ENCODE results near the gene MANF.
A peak's percentile ranks its signal among the peaks of the same experiment; 100 is the strongest.
"Not testable (repeated sequence)": the region's sequence is repeated elsewhere in the genome, so short reads cannot be mapped to it uniquely, and the experiment has no call there.

The MANF gene

DNA sequence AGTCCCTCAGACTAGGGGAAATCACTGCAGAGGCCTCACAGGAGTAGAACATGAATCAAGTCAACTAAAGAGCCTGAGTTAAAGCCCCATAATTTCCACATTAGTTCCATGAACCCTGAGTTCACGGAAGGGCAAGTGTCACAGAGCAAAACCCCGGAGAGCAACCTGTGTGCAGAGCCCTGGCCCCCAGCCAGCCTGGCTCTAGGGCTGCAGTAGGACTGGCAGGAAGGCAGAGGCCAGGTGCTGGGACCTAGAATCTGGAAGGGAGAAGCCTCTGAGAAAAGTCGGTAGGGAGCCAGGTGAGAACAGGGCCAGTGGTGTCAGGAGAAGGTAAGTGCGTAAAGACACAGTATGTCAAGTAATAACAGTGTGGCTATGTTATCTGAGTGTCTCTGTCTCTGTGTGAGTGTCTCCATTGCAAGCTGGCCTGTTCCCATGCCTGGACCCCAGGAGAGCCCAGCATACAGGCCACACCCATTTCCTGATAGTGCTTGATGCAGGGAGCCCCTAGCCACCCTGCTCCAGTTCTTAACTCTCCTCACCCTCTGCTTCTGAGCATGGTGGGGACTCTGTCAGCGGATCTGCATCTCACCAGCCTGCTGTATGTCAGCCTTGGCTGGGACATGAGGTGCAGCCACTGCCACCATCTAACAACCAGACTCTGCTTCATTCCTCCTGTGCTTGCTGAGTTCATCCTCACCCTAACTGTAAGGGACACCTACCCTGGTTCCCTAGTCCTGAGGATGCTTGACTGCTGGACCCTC is 11.3 kb upstream of the MANF start:
- DNase-seq: no peak

GRCh38 chr3:51374456-51374855 is 10.6 kb upstream of the MANF start:
- no peak for DNase-seq

DNA sequence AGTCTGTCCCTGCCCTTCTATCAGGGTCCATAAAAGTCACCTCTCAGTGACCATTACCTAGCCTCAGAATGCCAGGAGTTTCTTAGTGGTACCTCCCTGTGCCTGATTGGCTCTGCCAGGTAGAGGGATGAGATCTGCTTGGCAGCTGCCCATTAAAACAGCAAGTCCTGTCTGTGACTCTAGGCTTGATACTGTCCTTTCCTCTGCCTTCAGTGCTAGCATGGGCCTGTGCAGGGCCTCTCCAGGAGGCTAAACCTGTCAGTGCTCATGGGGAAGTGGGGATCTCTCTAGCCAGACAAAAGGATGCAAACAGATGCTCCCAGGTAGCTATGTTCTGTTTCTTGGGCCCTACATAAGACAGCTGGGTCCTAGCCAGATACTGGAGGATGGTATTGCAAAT is 10.0 kb upstream of the MANF start:
- DNase-seq: no peak

DNA sequence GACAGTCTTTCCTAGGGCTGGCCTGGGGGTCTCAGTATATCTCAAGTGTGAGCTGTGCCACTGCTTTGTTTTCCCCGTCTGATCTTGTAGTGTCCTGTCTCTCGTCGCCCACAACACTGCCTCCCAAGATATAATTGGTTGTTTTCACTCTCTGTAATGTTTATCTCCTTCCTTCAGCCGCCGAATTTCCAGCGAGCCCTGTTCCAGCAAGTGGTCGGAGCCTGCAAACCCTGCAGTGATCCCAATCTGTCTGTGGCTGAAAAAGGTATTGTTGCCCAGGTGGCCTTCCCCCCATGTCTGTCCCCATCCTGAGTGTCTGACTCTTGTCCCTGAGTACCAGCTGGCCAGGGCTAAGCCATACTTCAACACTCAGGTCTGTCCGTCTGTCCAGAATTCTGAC is 9.5 kb upstream of the MANF start:
- no peak for DNase-seq

DNA sequence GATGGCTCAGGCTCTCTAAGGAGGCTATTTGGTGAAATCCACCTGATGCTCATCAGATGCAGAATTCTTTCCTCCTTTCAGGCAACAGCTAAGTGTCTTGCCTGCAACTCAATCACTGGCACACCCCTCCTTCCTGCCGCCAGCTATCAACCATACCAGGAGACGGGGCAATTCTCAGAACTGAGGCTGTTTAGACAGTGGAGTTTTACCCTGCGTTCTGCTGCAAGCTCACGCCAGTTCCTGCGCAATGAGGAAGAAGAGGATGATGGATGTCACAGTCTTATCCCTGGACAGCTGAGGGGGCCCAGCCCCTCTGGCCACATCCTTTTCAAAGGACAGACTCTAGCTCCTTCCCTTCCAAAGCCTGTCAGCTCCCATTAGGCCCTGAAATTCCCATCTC is 7.0 kb upstream of the MANF start:
- no peak for DNase-seq

GRCh38 chr3:51378726-51379125 is 6.4 kb upstream of the MANF start:
- DNase-seq: no peak

DNA sequence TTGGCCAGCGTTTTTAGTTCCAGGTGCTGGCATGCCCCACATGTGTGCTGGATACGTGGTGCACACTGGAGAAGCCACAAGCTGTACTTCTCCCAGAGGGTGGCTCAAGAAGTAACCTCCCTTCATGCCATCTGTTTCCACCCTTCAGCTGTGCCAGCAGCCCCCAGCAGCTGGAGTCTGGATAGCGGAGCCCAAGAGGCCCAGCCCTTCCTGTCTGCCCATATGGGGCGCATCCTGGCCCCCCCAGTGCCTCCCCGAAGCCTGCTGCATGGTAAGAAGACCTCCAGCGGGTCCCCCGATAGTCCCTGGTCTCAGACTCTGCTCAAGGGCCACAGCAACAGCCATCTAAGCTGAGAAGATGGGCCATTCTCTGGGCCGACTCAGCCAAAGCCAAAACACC is 5.8 kb upstream of the MANF start:
- peak; percentile 52 for DNase-seq

DNA sequence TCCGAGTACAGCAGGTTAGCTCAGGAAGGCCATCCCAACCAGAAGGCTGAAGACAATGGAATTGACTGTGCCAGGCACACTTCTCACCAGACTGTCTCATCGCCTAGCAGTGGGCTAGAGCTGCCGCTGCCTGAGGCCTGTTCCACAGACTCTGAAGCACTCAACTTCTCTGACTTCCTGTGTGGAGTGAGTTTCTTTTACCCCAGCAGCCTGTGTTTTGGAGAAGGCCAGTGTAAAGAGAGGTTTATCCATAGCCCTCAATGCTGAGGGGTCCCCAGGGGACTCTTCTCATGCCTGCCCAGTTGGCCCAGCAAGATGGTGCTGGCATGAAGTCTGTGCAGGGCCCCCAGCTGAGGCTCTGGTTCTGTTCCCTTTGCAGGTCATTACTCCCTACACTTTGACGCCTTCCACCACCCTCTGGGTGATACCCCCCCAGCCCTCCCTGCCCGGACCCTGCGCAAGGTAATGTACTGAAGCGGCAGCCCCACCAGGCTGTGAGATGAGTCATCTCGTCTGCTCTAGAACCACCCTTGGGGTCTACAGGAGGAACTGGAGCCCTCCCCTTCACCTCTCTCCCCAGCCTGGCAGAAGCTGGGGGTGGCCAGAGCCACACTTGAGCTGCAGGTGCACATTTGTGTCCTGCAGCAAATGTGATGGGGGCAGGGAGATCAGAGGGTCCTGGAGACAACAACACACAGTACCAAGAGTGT is 5.2 kb upstream of the MANF start:
- DNase-seq: no peak

DNA sequence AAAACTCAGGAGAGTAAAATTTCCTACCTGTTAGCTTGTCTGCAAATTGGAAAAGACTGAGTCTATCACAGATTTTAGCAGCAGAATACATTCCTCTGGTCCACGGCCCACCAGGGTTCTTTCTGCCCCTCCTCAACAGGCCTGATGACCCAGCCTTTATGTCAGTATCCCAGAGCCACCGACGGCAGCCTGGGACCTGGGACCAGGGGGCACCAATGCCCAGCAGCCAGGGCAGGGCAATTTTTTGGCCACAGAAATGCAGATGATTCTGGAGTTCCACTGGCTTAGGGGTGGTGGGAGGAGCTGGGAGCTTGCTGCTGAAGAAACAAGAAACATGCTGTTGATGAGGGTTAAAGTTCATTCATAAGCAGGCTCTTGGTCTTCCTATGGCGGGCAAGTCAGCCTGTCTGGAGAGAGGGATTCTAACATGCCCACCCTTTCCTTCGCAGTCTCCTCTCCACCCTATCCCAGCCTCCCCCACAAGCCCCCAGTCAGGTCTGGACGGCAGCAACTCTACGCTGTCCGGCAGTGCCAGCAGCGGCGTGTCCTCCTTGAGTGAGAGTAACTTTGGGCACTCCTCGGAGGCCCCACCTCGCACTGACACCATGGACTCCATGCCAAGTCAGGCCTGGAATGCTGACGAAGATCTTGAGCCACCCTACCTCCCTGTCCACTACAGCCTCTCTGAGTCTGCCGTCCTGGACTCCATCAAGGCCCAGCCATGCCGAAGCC is 4.3 kb upstream of the MANF start:
- no peak for DNase-seq

GRCh38 chr3:51381333-51381705 is 3.8 kb upstream of the MANF start:
- no peak for DNase-seq

DNA sequence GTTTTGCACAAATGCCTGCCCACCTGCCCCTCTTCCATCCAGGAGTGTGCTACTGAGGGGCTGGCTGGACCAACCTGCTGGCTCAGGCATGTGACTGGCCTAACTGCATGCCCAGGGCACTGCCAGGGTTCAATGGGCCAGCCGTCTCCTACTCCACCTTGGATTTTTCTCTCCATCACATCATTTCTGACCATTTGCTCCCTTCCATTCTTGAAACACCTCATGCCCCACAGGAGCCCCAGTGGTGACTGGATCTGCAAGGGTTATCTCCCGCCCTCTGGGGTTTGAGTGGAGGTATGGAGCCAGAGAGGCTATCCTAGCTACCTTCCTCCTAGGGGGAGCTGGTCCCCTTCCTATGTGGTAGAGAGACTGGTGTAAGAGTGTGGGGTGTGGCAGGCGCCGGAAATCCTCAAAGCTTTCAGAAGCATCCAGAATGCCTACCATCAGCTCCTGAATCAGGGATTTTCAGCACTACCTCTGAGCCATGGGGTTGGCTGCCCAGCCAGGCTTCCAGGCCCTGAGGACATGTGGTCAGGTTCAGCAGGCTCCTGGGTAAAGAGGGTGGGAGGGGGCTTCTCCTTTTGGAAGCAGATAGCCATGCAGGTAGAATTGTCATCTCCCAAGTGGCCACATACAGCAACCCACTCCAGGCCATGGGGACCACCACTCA is 2.9 kb upstream of the MANF start:
- DNase-seq: no peak

- peak; percentile 23 for DNase-seq
These were observed 2.0 kb upstream of the MANF start for GRCh38 chr3:51382947-51383578.

- DNase-seq: peak; percentile 36
These were observed 901 bp upstream of the MANF start for GRCh38 chr3:51384055-51384725.

GRCh38 chr3:51385621-51386091 is 565 bp downstream of the MANF start:
- DNase-seq: no peak

GRCh38 chr3:51386159-51386851 is 1.2 kb downstream of the MANF start:
- no peak for DNase-seq

GRCh38 chr3:51386852-51387229 is 1.8 kb downstream of the MANF start:
- DNase-seq: no peak

DNA sequence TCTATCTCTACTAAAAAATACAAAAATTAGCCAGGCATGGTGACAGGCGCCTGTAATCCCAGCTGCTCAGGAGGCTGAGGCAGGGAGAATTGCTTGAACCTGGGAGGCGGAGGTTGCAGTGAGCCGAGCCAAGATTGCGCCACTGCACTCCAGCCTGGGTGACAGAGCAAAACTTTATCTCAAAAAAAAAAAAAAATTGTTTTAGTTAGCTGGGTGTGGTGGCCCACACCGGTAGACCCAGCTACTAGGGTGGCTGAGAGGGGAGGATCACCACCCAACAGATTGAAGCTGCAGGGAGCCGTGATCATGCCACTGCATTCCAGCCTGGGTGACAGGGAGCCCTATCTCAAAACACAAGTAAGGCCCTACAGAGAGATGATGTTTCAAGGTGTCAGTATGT is 2.2 kb downstream of the MANF start:
- not testable (repeated sequence) for DNase-seq

GRCh38 chr3:51388286-51389029 is 3.4 kb downstream of the MANF start:
- no peak for DNase-seq

GRCh38 chr3:51389423-51390183 is 4.5 kb downstream of the MANF start:
- peak; percentile 60 for DNase-seq
